K562 (cell line): ENCODE measurements around the gene FGF11. TPM values are rescaled to one million over a fixed set of nuclear protein-coding genes. Genes with fewer than 3 reads are reported as not detected.

Experiments used
- ATAC-seq: fragments of 200-7000 bp; cut with Tn5 transposase; 3 replicates; pipeline ENCODE4 v1.9.1; 2020; ENCODE audit warnings: moderate library complexity
- BruUV-seq: library from RNA; stranded (reverse); fragments of 400-500 nt; replicated peaks from 2 replicates; lab custom pipeline; 2021; lab: Mats Ljungman, UMichigan
- CTCF ChIA-PET: fragments of 300-600 bp; formaldehyde crosslinking; extraction: SDS; loops from one replicate; lab custom pipeline; 2021; ENCODE audit warnings: low intra/inter-chr PET ratio; lab: Yijun Ruan, JAX
- POLR2A ChIA-PET: fragments of 300-600, 350-650 bp; sonication (Branson Sonifier 250); formaldehyde crosslinking; extraction: SDS; loops from one replicate; lab custom pipeline; 2021; ENCODE audit warnings: antibody characterized with exemption, inconsistent platforms; lab: Yijun Ruan, JAX
- DNase-seq, 4 experiments: peaks; one replicate each; pipeline versions ENCODE4 v3.0.0 to v3.0.0-alpha.2; 2011 to 2018; ENCODE audit warnings: low spot score in 3 of 4, mixed read lengths in 3 of 4; ENCODE audit errors: extremely low read depth in 1 of 4
- FAIRE-seq: peaks from 2 replicates; lab custom pipeline; 2011; peaks lifted over from hg19 to GRCh38; lab: Jason Lieb, UNC
- H2AFZ ChIP-seq: 2 replicates; pipeline ENCODE4 v1.6.0; 2011; ENCODE audit warnings: low read depth, low read length, control low read depth, inconsistent platforms
- H3K27ac ChIP-seq: fragments of 200-600 bp; 3 replicates; pipeline ENCODE4 v1.8.0; 2011; ENCODE audit warnings: low read depth, mild to moderate bottlenecking, control low read depth, inconsistent platforms, low read length, moderate library complexity, mixed read lengths; ENCODE audit errors: extremely low read depth
- H3K27me3 ChIP-seq, 2 experiments: fragments of 300-600 bp in 1 of 2; 2 replicates in 1 of 2; 3 replicates in 1 of 2; pipeline versions ENCODE4 v1.6.0 to v1.8.0; 2011; ENCODE audit warnings: inconsistent platforms in 2 of 2, low read length in 2 of 2, mild to moderate bottlenecking in 1 of 2, mixed read lengths in 1 of 2, moderate library complexity in 1 of 2; ENCODE audit not compliant: control insufficient read depth in 2 of 2, insufficient read depth in 2 of 2
- H3K36me3 ChIP-seq: fragments of 300-600 bp; 3 replicates; pipeline ENCODE4 v1.8.0; 2011; ENCODE audit warnings: mild to moderate bottlenecking, low read length, inconsistent platforms; ENCODE audit not compliant: control insufficient read depth, insufficient read depth
- H3K4me1 ChIP-seq, 2 experiments: fragments of 200-600 bp in 1 of 2; replicated peaks in 1 of 2; 2 replicates in 1 of 2; 3 replicates in 1 of 2; pipeline versions ENCODE4 v1.5.1 to v1.8.0; 2011; ENCODE audit warnings: inconsistent platforms in 2 of 2, low read length in 2 of 2, mild to moderate bottlenecking in 1 of 2, mixed read lengths in 1 of 2, moderate library complexity in 1 of 2; ENCODE audit not compliant: control insufficient read depth in 2 of 2, insufficient read depth in 2 of 2
- H3K4me2 ChIP-seq: 2 replicates; pipeline ENCODE4 v1.6.1; 2011; ENCODE audit warnings: low read length, control low read depth, inconsistent platforms, mixed read lengths; ENCODE audit not compliant: insufficient read depth
- H3K4me3 ChIP-seq: fragments of 200-600 bp; sonication (generic), shearing (Covaris generic); 2 replicates; pipeline ENCODE4 v1.5.1; 2016; ENCODE audit warnings: control low read depth, inconsistent platforms
- H3K79me2 ChIP-seq: fragments of 200-600 bp; 3 replicates; pipeline ENCODE4 v1.8.0; 2011; ENCODE audit warnings: low read length, inconsistent platforms; ENCODE audit not compliant: control insufficient read depth, insufficient read depth
- H3K9ac ChIP-seq, 2 experiments: 2 replicates each; pipeline versions ENCODE4 v1.6.0 to v1.6.1; 2011; ENCODE audit warnings: low read depth in 2 of 2, low read length in 2 of 2, control low read depth in 1 of 2, inconsistent platforms in 1 of 2, mild to moderate bottlenecking in 1 of 2, mixed read lengths in 1 of 2; ENCODE audit not compliant: insufficient read depth in 1 of 2
- H3K9me1 ChIP-seq: one replicate; pipeline ENCODE4 v1.6.0; 2011; ENCODE audit warnings: inconsistent platforms, mild to moderate bottlenecking, low read length, moderate library complexity; ENCODE audit not compliant: control insufficient read depth, insufficient read depth
- H3K9me3 ChIP-seq: replicated peaks from 2 replicates; pipeline ENCODE4 v1.5.1; 2011; ENCODE audit warnings: low read depth, low read length, inconsistent platforms; ENCODE audit not compliant: control insufficient read depth, insufficient read depth
- H4K20me1 ChIP-seq: replicated peaks from 2 replicates; pipeline ENCODE4 v1.6.1; 2011; ENCODE audit warnings: low read length, inconsistent platforms, mixed read lengths; ENCODE audit not compliant: control insufficient read depth, insufficient read depth
- KDM4B ChIP-seq, 2 experiments: fragments of 450-650 bp in 1 of 2; sonication (generic) in 1 of 2; IDR thresholded peaks; 2 replicates each; pipeline ENCODE4 v1.6.1; 2016 to 2017; ENCODE audit warnings: borderline replicate concordance in 2 of 2, antibody characterized with exemption in 1 of 2, low read depth in 1 of 2, mild to moderate bottlenecking in 1 of 2
- MEF2D ChIP-seq: conservative IDR thresholded peaks from 2 replicates; pipeline ENCODE4 v1.6.1; 2016; ENCODE audit warnings: low read depth, missing genetic modification characterization, missing compliant biosample characterization
- NR2F6 ChIP-seq: fragments of 450-650 bp; formaldehyde crosslinking; IDR thresholded peaks from 2 replicates; pipeline ENCODE4 v1.4.0; 2020; ENCODE audit warnings: mild to moderate bottlenecking
- XRCC3 ChIP-seq: fragments of 450-650 bp; IDR thresholded peaks from 2 replicates; pipeline ENCODE4 v1.6.1; 2017; ENCODE audit warnings: mild to moderate bottlenecking, moderate library complexity
- ZBTB1 ChIP-seq: sonication (generic); formaldehyde crosslinking; IDR thresholded peaks from 2 replicates; pipeline ENCODE4 v1.8.1; 2023; ENCODE audit warnings: missing genetic modification reagents, low read depth, mild to moderate bottlenecking, borderline replicate concordance
- ZNF174 ChIP-seq: fragments of 250-450 bp; sonication (Bioruptor Pico); IDR thresholded peaks from 2 replicates; pipeline ENCODE4 v1.4.0; 2020; ENCODE audit warnings: mild to moderate bottlenecking
- ZNF217 ChIP-seq: sonication (generic); formaldehyde crosslinking; IDR thresholded peaks from 2 replicates; pipeline ENCODE4 v1.8.0; 2022; ENCODE audit warnings: mild to moderate bottlenecking, missing genetic modification reagents
- ZNF707 ChIP-seq: fragments of 250-450 bp; sonication (Bioruptor Pico); conservative IDR thresholded peaks from 2 replicates; pipeline ENCODE4 v1.8.0; 2022; ENCODE audit warnings: inconsistent platforms, mild to moderate bottlenecking, moderate library complexity
- ZNF76 ChIP-seq: fragments of 250-450 bp; sonication (Bioruptor Pico); IDR thresholded peaks from 2 replicates; pipeline ENCODE4 v1.4.0; 2020; ENCODE audit warnings: mild to moderate bottlenecking, moderate library complexity, borderline replicate concordance
- ZNF766 ChIP-seq: fragments of 200-800 bp; sonication (Bioruptor generic); conservative IDR thresholded peaks from 2 replicates; pipeline ENCODE4 v1.6.1; 2016; ENCODE audit warnings: missing genetic modification characterization, missing compliant biosample characterization
- WGBS: fragments of 100-300 bp; shearing (Covaris generic); methylation state at CpG from one replicate; pipeline ENCODE4 v1.1.6; 2016; ENCODE audit warnings: low coverage, mixed read lengths; ENCODE audit not compliant: insufficient coverage; ENCODE audit errors: missing lambda C conversion rate; 5-methylcytosine and 5-hydroxymethylcytosine counted together
- in situ Hi-C: fragments of 300-500 bp; cut with MboI; formaldehyde crosslinking; loops from 4 replicates; pipeline ENCODE4 v1.15.0; 2018; ENCODE audit warnings: inconsistent platforms, mixed read lengths
- intact Hi-C: fragments of 100-400 bp; cut with micrococcal nuclease; formaldehyde crosslinking; loops from 2 replicates; pipeline ENCODE4 v1.14.2; 2022
- polyA plus RNA-seq, 8 experiments: library from polyadenylated mRNA; depleted of rRNA in 4 of 8; stranded (reverse) in 5 of 8; unstranded in 3 of 8; fragments of >200 nt; fragmentation: Nextera tagmentation in 2 of 8; fragmentation: Illumina TruSeq in 1 of 8; extraction: Ambion mirVana in 2 of 8; extraction: Trizol in 1 of 8; gene quantifications; 2 replicates each; pipeline versions ENCODE4 v1.2.1 to v1.2.3, GENCODE V29; 2011 to 2014; ENCODE audit warnings: inconsistent platforms in 1 of 8, missing spikeins in 1 of 8
- total RNA-seq, 7 experiments: library from RNA; depleted of rRNA in 6 of 7; stranded (reverse); fragments of >200 nt in 6 of 7; fragmentation: Illumina TruSeq in 2 of 7; extraction: Trizol in 2 of 7; gene quantifications; 2 replicates each; pipeline versions ENCODE4 v1.2.1 to v1.2.3, GENCODE V29; 2011 to 2021; ENCODE audit warnings: low replicate concordance in 1 of 7
- TF ChIP-seq, protein P1 (sequence below): fragments of 450-650 bp; IDR thresholded peaks from one replicate; pipeline ENCODE4 v1.6.1; 2018; ENCODE audit warnings: mild to moderate bottlenecking, moderate library complexity; ENCODE audit not compliant: partially characterized antibody

FGF11 gene
- total and polyA plus RNA-seq, 9 of the 15 experiments (the other 6 are each of a cell fraction or from before 2014, with no cell fraction given), result 1.2 to 7.5 (median 3.0) TPM

- H3K4me2 ChIP-seq, result no peak overlapping the region
- peaks cover 30% of the 10 kb centered on the region; the same call in 1 of the 3 replicates for H3K36me3 ChIP-seq
- 83% methylated on average over 3 of the region's 3 CpGs for WGBS
- H3K79me2 ChIP-seq, result peaks cover 22% of the 10 kb centered on the region
- H4K20me1 ChIP-seq, result no peaks in the 10 kb centered on the region
- POLR2A ChIA-PET, result interaction anchor here (0.6 to 3.2 kb wide), 5 partner anchors 11 to 395 kb away, joined by 3 to 10 read pairs (median 3); partner anchors contain the start of genes POLR2A, SLC35G6 and ZBTB4
- intact Hi-C loops (no loop called here), in situ Hi-C loops (no loop called here)
- BruUV-seq, result no TSS peak
- peak overlapping the region in 1 of 2 experiments; percentile 55; a peak in 2 of 4 replicates for H3K9ac ChIP-seq
- no peak for FAIRE-seq
- H3K27ac ChIP-seq, result peak overlapping the region; percentile 70
- no peak overlapping the region for H2AFZ ChIP-seq
- H3K4me1 ChIP-seq, result peaks cover 8 to 28% of the 10 kb centered on the region in 2 experiments
- no peak for ATAC-seq
- no peaks in the 10 kb centered on the region for H3K9me3 ChIP-seq
- H3K4me3 ChIP-seq, result no peak overlapping the region
- DNase-seq, result no peak
- TF ChIP-seq, protein P1, sequence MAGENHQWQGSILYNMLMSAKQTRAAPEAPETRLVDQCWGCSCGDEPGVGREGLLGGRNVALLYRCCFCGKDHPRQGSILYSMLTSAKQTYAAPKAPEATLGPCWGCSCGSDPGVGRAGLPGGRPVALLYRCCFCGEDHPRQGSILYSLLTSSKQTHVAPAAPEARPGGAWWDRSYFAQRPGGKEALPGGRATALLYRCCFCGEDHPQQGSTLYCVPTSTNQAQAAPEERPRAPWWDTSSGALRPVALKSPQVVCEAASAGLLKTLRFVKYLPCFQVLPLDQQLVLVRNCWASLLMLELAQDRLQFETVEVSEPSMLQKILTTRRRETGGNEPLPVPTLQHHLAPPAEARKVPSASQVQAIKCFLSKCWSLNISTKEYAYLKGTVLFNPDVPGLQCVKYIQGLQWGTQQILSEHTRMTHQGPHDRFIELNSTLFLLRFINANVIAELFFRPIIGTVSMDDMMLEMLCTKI, result no peak
- TF ChIP-seq ZNF174 (CRISPR knock-in tag) (no peak), NR2F6 (CRISPR knock-in tag) (no peak), ZNF217 (CRISPR knock-in tag) (no peak), XRCC3 (no peak), ZNF766 (CRISPR knock-in tag) (no peak), ZBTB1 (no peak), KDM4B (IDR thresholded peaks at IDR 0.05; ENCODE audit: borderline replicate concordance in 2 of 2, low read depth in 1 of 2) (no peak), ZNF76 (CRISPR knock-in tag) (no peak), ZNF707 (no peak), MEF2D (no peak)
- H3K27me3 ChIP-seq, result no peaks in the 10 kb centered on the region
- CTCF ChIA-PET, result no interaction called here
- no peaks in the 10 kb centered on the region for H3K9me1 ChIP-seq
These were observed 28.2 kb downstream of the FGF11 start for GRCh38 chr17:7467498-7467897.
